Lower leg skin (tissue), 3 donors: ENCODE measurements around the gene CNDP2.

Source experiments
- CTCF ChIP-seq, 3 donors: fragments of 450-650 bp; IDR thresholded peaks; one replicate each; pipeline ENCODE4 v1.5.1; 2016; ENCODE audit warnings: antibody characterized with exemption in 3 of 3, mild to moderate bottlenecking in 3 of 3, moderate library complexity in 2 of 3
- POLR2A ChIP-seq, 2 donors: fragments of 450-650 bp; IDR thresholded peaks; one replicate each; pipeline ENCODE4 v1.6.1; 2016 to 2017; ENCODE audit warnings: antibody characterized with exemption in 2 of 2, mild to moderate bottlenecking in 1 of 2, moderate library complexity in 1 of 2

GRCh38 chr18:74486119-74486849 lies 9.9 kb upstream of the CNDP2 start:
- no peak for TF ChIP-seq POLR2A (IDR thresholded peaks at IDR 0.05)
- TF ChIP-seq CTCF (IDR thresholded peaks at IDR 0.05), result no peak
